GM12873 (cell line): ENCODE measurements around the gene IGSF21.

Experiments used
- CTCF ChIP-seq: IDR thresholded peaks from 2 replicates; pipeline ENCODE4 v1.5.1; 2012; ENCODE audit warnings: low read depth, mild to moderate bottlenecking, moderate library complexity, low read length, control low read depth; ENCODE audit not compliant: insufficient read depth; ENCODE audit errors: missing control alignments

IGSF21 gene

GRCh38 chr1:18142969-18143368 lies 35.4 kb downstream of the IGSF21 start:
- no peak for TF ChIP-seq CTCF

GRCh38 chr1:18144062-18144461 lies 36.5 kb downstream of the IGSF21 start:
- no peak for TF ChIP-seq CTCF

- TF ChIP-seq CTCF = no peak
Measured at GRCh38 chr1:18144916-18145647, 37.5 kb downstream of the IGSF21 start.

GRCh38 chr1:18145851-18146618 lies 38.4 kb downstream of the IGSF21 start:
- TF ChIP-seq CTCF = no peak

- TF ChIP-seq CTCF = no peak
Measured at GRCh38 chr1:18146886-18147285, 39.3 kb downstream of the IGSF21 start.

- no peak for TF ChIP-seq CTCF
Measured at GRCh38 chr1:18147672-18148071, 40.1 kb downstream of the IGSF21 start.

GRCh38 chr1:18148461-18148860 lies 40.9 kb downstream of the IGSF21 start:
- no peak for TF ChIP-seq CTCF
